Stimulated activated naive B cell treated with anti-CD40 and anti-IgM and Interleukin-4, amounts not matched to agents 10 μg/mL and 1 μg/mL and 100 μg/mL, for 72 hours (primary cell): ENCODE data around the gene HERC6.
A peak's percentile ranks its signal among the peaks of the same experiment; 100 is the strongest.
"Not testable (repeated sequence)": the region's sequence is repeated elsewhere in the genome, so short reads cannot be mapped to it uniquely, and the experiment has no call there.

ENCODE experiments used
- ATAC-seq, 2 donors: fragments of 150-1000 bp; cut with Tn5 transposase; replicated peaks; 2 replicates each; pipeline ENCODE4 v1.10.0; 2021; ENCODE audit warnings: moderate library complexity in 1 of 2
- DNase-seq: peaks from one replicate; pipeline ENCODE4 v3.0.0; 2021
- H3K27ac Mint-ChIP-seq: one replicate; pipeline ENCODE4 v1.8.0; 2022; ENCODE audit warnings: mild to moderate bottlenecking, mixed read lengths
- H3K27me3 Mint-ChIP-seq, 2 donors: one replicate each; pipeline ENCODE4 v1.8.0; 2022; ENCODE audit warnings: mixed read lengths in 2 of 2
- H3K36me3 Mint-ChIP-seq, 2 donors: one replicate each; pipeline ENCODE4 v1.8.0; 2022; ENCODE audit warnings: mixed read lengths in 2 of 2, mild to moderate bottlenecking in 1 of 2
- H3K4me1 Mint-ChIP-seq, 2 donors: one replicate each; pipeline ENCODE4 v1.8.0; 2022; ENCODE audit warnings: mixed read lengths in 2 of 2, mild to moderate bottlenecking in 1 of 2
- H3K4me3 Mint-ChIP-seq, 2 donors: one replicate each; pipeline ENCODE4 v1.8.0; 2022; ENCODE audit warnings: mild to moderate bottlenecking in 2 of 2, mixed read lengths in 2 of 2, moderate library complexity in 1 of 2
- H3K9me3 Mint-ChIP-seq, 2 donors: one replicate each; pipeline ENCODE4 v1.8.0; 2022; ENCODE audit warnings: mixed read lengths in 2 of 2, mild to moderate bottlenecking in 1 of 2

The HERC6 gene

DNA sequence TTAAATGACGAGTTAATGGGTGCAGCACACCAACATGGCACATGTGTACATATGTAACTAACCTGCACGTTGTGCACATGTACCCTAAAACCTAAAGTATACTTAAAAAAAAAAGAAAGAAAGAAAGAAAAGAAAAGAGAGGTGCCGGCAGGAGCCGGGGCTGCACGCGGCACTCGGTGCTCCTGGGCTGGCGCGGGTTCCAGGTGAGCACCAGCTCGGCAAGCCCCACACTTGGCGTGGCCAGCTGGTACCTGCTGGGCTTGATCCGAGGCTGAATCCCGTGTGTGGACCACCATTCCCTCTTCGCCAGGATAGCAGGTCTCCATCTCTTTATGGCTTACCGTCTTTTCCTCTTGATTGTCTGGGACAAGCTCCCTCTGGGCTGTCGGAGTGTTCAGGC, 17.9 kb upstream of the HERC6 start:
- H3K4me3 Mint-ChIP-seq = no peak overlapping the region
- DNase-seq = no peak
- H3K27ac Mint-ChIP-seq = no peak overlapping the region
- no peak for ATAC-seq
- peaks cover 0 to 4% of the 10 kb centered on the region in 2 donors for H3K27me3 Mint-ChIP-seq
- H3K9me3 Mint-ChIP-seq = peaks cover 13 to 14% of the 10 kb centered on the region in 2 donors
- no peaks in the 10 kb centered on the region for H3K4me1 Mint-ChIP-seq
- H3K36me3 Mint-ChIP-seq = peaks cover 2 to 6% of the 10 kb centered on the region in 2 donors

DNA sequence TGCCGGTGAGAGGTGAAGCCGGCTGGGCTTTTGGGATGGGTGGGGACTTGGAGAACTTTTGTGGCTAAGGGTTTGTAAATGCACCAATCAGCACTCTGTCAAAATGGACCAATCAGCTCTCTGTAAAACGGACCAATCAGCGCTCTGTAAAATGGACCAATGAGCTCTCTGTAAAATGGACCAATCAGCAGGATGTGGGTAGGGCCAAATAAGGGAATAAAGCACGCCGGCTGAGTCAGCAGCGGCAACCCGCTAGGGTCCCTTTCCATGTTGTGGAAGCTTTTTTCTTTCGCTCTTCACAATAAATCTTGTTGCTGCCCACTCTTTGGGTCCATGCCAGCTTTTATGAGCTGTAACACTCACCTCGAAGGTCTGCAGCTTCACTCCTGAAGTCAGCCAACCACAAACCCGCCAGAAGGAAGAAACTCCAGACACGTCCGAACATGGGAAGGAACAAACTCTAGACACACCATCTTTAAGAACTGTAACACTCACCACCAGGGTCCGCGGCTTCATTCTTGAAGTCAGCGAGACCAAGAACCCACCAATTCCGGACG, 17.4 kb upstream of the HERC6 start:
- DNase-seq, H3K27ac Mint-ChIP-seq, H3K4me1 Mint-ChIP-seq, H3K27me3 Mint-ChIP-seq, H3K36me3 Mint-ChIP-seq, H3K4me3 Mint-ChIP-seq, ATAC-seq: not testable (repeated sequence)
- peaks cover 13 to 14% of the 10 kb centered on the region in 2 donors for H3K9me3 Mint-ChIP-seq

DNA sequence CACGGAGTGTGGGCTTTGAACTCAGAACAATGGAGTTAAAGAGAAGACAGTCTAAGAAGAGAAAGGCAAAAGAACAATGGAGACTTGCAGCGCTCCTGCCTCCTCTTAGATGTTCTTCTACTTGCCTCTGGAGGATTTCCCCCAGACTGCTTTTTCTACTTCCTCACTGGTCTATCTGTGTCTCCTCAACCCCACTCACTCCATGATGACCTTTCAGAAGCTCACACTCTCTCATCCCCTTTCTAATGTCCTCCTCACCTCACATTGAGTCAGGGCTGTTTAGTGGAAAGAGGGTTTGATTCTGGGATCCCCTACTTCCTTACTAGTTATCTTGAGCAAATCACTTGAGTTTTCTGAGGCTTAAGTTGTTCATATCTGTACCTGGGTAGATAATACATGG, 12.2 kb upstream of the HERC6 start:
- ATAC-seq (peak; percentile 76 to 90), DNase-seq (no peak)
- no peak overlapping the region for H3K4me3 Mint-ChIP-seq
- H3K27ac Mint-ChIP-seq = no peak overlapping the region
- H3K4me1 Mint-ChIP-seq = peaks cover 8 to 12% of the 10 kb centered on the region in 2 donors
- H3K27me3 Mint-ChIP-seq = peaks cover 0 to 4% of the 10 kb centered on the region in 2 donors
- H3K9me3 Mint-ChIP-seq = peaks cover 7 to 8% of the 10 kb centered on the region in 2 donors
- H3K36me3 Mint-ChIP-seq = peaks cover 0 to 2% of the 10 kb centered on the region in 2 donors

DNA sequence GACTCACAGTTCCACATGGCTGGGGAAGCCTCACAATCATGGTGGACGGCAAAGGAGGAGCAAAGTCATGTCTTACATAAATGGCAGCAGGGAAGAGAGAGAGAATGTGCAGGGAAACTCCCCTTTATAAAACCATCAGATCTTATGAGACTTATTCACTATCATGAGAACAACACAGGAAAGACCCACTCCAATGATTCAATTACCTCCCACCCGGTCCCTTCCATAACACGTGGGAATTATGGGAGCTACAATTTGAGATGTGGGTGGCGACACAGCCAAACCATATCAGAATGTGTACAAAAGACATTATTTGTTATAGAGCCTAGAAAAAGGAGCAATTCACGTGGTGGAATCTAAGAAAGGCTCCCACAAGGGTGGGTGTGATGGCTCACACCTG, 10.8 kb upstream of the HERC6 start:
- no peak for ATAC-seq
- Mint-ChIP-seq H3K27me3 (peaks cover 0 to 4% of the 10 kb centered on the region in 2 donors), H3K4me3 (no peak overlapping the region), H3K9me3 (peaks cover 7 to 8% of the 10 kb centered on the region in 2 donors), H3K36me3 (peaks cover 0 to 2% of the 10 kb centered on the region in 2 donors), H3K27ac (no peak overlapping the region), H3K4me1 (peaks cover 8 to 12% of the 10 kb centered on the region in 2 donors)
- no peak for DNase-seq

DNA sequence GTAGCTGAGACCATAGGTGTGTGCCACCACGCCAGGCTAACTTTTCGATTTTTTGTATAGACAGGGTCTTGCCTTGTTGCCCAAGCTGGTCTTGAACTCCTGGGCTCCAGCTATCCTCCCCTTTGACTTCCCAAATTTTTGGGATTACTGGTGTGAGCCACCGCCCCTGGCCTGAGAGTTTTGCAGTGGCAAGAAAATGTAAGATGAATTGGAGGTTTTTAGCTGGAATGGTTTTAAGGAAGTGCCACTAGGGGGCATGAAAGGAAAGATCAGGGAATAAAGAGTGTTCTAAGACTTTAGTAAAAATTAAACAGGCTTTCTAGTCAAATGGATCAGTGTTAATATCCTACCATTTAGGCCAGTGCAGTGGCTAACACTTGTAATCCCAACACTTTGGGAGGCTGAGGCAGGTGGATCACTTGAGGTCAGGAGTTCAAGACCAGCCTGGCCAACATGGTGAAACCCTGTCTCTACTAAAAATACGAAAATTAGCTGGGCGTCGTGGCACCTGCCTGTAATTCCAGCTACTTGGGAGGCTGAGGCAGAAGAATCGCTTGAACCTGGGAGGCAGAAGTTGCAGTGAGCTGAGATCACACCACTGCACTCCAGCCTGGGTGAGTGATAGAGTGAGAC, 9.4 kb upstream of the HERC6 start:
- peaks cover 8 to 12% of the 10 kb centered on the region in 2 donors for H3K4me1 Mint-ChIP-seq
- DNase-seq, H3K27me3 Mint-ChIP-seq, ATAC-seq, H3K9me3 Mint-ChIP-seq, H3K27ac Mint-ChIP-seq, H3K36me3 Mint-ChIP-seq, H3K4me3 Mint-ChIP-seq: not testable (repeated sequence)

DNA sequence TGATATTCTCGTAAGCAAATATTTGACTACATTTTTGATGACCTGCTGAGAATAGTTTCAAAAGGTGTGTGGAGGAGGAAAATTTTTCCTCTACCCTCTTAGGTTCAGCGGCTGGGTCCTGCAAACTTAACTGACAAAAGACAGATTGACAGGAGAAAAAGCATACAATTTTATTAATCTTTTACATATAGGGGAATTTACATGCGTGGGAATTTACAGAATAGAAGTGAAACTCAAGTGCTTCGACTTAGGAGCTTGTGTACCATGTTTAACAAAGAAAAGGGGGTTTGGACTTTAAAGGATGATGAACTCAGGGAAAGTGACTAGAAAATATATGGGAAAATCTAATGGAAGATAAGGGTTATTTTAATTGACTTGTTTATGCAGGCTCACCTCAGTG, 2.5 kb downstream of the HERC6 start:
- peaks cover 5 to 16% of the 10 kb centered on the region in 2 donors for H3K4me1 Mint-ChIP-seq
- no peaks in the 10 kb centered on the region for H3K9me3 Mint-ChIP-seq
- no peaks in the 10 kb centered on the region for H3K36me3 Mint-ChIP-seq
- DNase-seq (no peak), ATAC-seq (no peak)
- no peak overlapping the region for H3K27ac Mint-ChIP-seq
- H3K4me3 Mint-ChIP-seq = no peak overlapping the region
- H3K27me3 Mint-ChIP-seq = no peaks in the 10 kb centered on the region

DNA sequence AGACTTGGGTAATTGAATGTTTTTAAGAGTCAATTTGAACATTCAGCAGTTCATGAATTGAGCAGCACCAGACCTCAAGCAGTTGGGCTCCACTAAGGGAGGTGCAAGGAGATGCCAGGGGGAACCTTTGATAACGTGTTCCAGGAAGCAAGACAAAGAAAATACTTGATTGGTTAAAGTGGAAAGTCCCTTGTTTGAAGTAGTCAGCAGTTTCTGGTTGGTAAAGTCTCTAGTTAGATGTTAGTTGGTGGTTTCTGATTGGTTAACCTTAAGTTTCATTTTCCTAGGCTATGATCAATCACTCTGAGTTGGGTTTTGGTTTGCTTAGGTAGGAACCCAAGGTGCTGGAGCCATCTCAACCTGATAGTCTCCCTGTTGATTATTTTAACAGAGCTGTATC, 4.0 kb downstream of the HERC6 start:
- Mint-ChIP-seq H3K27me3 (no peaks in the 10 kb centered on the region), H3K4me3 (no peak overlapping the region), H3K27ac (no peak overlapping the region), H3K36me3 (peaks cover 0 to 4% of the 10 kb centered on the region in 2 donors), H3K4me1 (peaks cover 5 to 16% of the 10 kb centered on the region in 2 donors), H3K9me3 (no peaks in the 10 kb centered on the region)
- peak in 1 of 2 donors; percentile 28 for ATAC-seq
- no peak for DNase-seq

DNA sequence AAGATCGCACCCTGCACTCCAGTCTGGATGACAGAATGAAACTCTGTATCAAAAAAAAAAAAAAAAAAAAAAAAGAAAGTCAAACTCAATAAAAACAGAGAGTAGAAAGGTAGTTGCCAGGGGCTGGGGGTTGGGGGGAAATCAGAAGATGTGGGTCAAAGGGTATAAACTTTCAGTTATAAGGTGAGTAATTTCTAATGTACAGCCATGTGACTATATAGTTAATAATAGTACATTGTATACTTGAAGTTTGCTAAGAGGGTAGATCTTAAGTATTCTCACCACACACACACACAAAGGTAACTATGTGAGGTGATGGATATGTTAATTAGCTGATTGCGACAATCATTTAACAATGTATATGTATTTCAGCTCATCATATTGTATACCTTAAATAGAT, 11.5 kb downstream of the HERC6 start:
- H3K4me3 Mint-ChIP-seq = no peak overlapping the region
- H3K27ac Mint-ChIP-seq = no peak overlapping the region
- no peaks in the 10 kb centered on the region for H3K27me3 Mint-ChIP-seq
- H3K4me1 Mint-ChIP-seq = no peaks in the 10 kb centered on the region
- no peak for DNase-seq
- H3K36me3 Mint-ChIP-seq = peaks cover 8 to 24% of the 10 kb centered on the region in 2 donors
- no peaks in the 10 kb centered on the region for H3K9me3 Mint-ChIP-seq
- no peak for ATAC-seq

DNA sequence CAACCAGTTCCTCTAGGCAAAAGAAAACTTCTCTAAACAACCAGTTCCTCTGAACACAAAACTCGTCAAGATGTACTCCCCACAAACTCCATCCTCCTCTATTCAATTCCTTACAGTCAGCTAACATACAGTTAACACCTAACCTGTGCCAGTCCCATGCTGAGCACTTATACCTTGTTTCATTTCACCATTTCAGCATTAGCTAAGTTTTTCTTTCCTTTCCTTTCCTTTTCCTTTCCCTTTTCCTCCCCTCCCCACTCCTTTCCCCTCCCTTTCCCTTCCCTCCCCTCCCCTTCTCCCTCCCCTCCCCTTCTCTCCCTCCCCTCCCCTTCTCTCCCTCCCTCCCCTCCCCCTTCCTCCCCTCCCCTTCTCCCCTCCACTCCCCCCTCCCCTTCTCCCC, 13.1 kb downstream of the HERC6 start:
- no peak overlapping the region for H3K27ac Mint-ChIP-seq
- H3K9me3 Mint-ChIP-seq = no peaks in the 10 kb centered on the region
- peaks cover 8 to 24% of the 10 kb centered on the region in 2 donors for H3K36me3 Mint-ChIP-seq

DNA sequence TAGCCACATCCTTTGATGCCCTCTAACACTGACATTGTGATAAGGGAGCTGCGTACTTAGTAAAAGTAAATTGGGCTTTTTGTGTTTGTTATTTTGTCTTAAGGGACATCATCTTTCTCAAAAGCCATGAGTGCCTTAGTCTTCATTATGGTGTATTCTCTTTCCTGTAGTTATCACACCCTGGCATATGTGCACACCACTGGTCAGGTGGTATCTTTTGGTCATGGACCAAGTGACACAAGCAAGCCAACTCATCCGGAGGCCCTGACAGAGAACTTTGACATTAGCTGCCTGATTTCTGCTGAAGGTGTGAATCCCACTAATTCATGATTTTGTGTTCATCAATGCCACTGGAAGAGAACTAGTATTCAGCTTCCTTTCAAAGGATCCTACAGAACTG, 18.0 kb downstream of the HERC6 start:
- no peak overlapping the region for H3K4me3 Mint-ChIP-seq
- H3K27me3 Mint-ChIP-seq = no peaks in the 10 kb centered on the region
- ATAC-seq (no peak), DNase-seq (no peak)
- no peaks in the 10 kb centered on the region for H3K4me1 Mint-ChIP-seq
- no peak overlapping the region for H3K27ac Mint-ChIP-seq
- no peaks in the 10 kb centered on the region for H3K9me3 Mint-ChIP-seq
- peaks cover 7 to 13% of the 10 kb centered on the region in 2 donors for H3K36me3 Mint-ChIP-seq

More for the DNA sequence above, 13.1 kb downstream of the HERC6 start:
- Mint-ChIP-seq H3K4me1 (no peaks in the 10 kb centered on the region), H3K4me3 (no peak overlapping the region), H3K27me3 (no peaks in the 10 kb centered on the region)
- DNase-seq (no peak), ATAC-seq (no peak)

DNA sequence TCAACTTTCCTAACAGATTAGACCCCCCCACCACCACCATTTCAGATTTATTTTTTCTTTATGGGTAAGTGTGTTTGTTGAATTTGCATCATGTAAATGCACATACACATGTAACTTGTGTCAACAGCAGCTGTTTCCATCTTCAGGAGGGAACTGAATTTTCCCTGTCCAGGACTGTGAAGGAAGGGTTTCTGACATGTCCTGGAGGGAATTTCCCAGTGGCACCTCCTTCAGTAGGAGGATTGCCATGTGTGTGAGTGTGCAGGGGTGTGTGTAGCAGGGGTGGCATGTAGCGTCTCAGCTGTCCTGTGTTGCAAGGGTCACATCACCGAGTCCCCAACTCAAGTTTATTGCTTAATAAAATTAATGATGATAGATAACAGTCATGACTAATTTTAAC, 19.7 kb downstream of the HERC6 start:
- Mint-ChIP-seq H3K27ac (no peak overlapping the region), H3K27me3 (no peaks in the 10 kb centered on the region), H3K9me3 (no peaks in the 10 kb centered on the region), H3K4me1 (no peaks in the 10 kb centered on the region), H3K4me3 (no peak overlapping the region), H3K36me3 (peaks cover 6% of the 10 kb centered on the region in 2 donors)
- DNase-seq (no peak), ATAC-seq (no peak)

DNA sequence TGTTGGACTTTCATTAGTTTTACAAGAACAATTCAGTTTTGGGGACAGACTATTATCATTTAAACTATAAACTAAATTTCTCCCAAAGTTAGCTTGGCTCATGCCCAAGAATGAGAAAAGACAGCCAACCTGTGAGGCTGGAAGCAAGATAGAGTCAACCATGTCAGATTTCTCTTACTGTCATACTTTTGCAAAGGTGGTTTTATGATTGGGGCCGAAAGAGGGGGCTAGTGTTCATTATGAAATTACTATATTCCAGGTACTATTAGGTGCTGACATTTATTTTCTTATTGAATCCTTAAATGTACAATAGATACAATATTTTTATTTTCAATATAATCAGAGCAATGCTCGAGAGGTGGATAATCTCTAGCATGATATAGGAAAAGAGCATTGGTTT, 30.6 kb downstream of the HERC6 start:
- DNase-seq (no peak), ATAC-seq (no peak)
- no peak overlapping the region for H3K27ac Mint-ChIP-seq
- H3K36me3 Mint-ChIP-seq = peaks cover 4 to 20% of the 10 kb centered on the region in 2 donors
- no peaks in the 10 kb centered on the region for H3K27me3 Mint-ChIP-seq
- peaks cover 0 to 4% of the 10 kb centered on the region in 2 donors for H3K9me3 Mint-ChIP-seq
- H3K4me3 Mint-ChIP-seq = no peak overlapping the region
- peaks cover 0 to 2% of the 10 kb centered on the region in 2 donors for H3K4me1 Mint-ChIP-seq

DNA sequence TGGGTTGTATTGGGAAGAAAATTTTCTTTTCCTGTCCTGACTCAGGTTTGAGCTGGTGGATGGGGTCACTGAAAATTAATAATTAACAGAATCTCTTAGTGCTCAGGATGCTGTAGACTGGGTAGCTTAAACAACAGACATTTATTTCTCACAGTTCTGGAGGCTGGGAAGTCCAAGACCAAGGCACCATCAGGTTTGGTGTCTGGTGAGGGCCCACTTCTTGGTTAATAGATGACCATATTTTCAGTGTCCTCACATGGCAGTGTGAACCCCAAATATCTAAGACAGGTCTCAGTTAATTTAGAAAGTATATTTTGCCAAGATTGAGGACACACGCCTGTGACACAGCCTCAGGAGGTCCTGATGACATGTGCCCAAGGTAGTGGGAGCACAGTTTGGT, 31.1 kb downstream of the HERC6 start:
- DNase-seq (no peak), ATAC-seq (no peak)
- Mint-ChIP-seq H3K36me3 (peaks cover 4 to 20% of the 10 kb centered on the region in 2 donors), H3K27me3 (no peaks in the 10 kb centered on the region), H3K27ac (no peak overlapping the region), H3K9me3 (peaks cover 0 to 4% of the 10 kb centered on the region in 2 donors), H3K4me3 (no peak overlapping the region), H3K4me1 (peaks cover 0 to 2% of the 10 kb centered on the region in 2 donors)

DNA sequence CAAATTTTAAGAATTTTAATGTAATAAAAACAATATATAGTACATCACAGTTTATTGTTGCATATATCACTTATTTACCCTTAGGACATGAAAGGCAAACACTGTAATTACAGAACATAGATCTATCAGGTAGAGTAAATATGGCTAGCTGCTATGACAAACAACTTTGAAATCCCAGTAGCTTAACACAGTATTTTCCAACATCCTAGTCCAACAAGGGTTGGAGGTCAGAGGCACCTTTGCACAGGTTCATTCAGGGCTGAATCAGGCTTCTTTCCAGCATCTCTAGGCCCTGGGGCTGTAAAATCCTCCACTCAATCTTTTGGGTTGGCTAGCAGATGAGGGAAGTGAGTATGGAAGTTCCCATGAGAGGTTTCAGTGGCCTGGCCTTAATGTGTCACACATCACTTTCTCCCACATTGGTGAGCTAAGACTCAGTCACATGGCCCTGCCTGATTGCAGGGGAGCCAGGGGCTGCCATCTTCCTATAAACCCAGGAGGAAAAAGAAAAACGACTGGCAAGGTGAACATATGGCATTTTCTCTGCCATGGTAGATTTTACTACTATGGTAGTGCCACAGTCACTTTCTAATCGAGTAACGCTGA, 32.9 kb downstream of the HERC6 start:
- no peak overlapping the region for H3K4me3 Mint-ChIP-seq
- peak; percentile 74 to 91 for ATAC-seq
- peaks cover 0 to 4% of the 10 kb centered on the region in 2 donors for H3K9me3 Mint-ChIP-seq
- H3K36me3 Mint-ChIP-seq = peaks cover 4 to 20% of the 10 kb centered on the region in 2 donors
- H3K27ac Mint-ChIP-seq = no peak overlapping the region
- H3K4me1 Mint-ChIP-seq = peaks cover 0 to 2% of the 10 kb centered on the region in 2 donors
- no peaks in the 10 kb centered on the region for H3K27me3 Mint-ChIP-seq
- DNase-seq = peak; percentile 1

DNA sequence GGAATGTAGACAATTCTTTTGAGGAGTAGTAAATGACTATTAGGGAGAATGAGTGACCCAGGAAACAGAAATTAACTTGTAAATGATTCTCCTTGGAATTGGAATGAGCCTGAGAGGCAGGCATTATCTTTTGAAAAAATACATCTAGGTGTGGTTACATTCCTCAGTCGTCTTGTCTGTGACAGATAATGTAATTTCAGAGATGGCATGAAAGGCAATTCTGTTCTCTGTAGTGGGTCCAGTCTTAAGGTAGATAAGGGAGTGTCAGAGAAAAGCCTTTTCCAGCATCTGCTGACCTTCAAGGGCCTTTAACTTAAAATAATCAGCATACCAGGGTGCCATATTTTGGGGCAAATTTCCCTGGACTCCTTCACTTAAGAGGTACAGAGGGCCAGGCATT, 35.1 kb downstream of the HERC6 start:
- ATAC-seq (no peak), DNase-seq (no peak)
- peaks cover 2 to 10% of the 10 kb centered on the region in 2 donors for H3K36me3 Mint-ChIP-seq
- H3K4me3 Mint-ChIP-seq = no peak overlapping the region
- peaks cover 0 to 4% of the 10 kb centered on the region in 2 donors for H3K9me3 Mint-ChIP-seq
- no peak overlapping the region for H3K27ac Mint-ChIP-seq
- no peaks in the 10 kb centered on the region for H3K27me3 Mint-ChIP-seq
- H3K4me1 Mint-ChIP-seq = no peaks in the 10 kb centered on the region
